ENCODE measurements around the gene SYNPO2.

DNA sequence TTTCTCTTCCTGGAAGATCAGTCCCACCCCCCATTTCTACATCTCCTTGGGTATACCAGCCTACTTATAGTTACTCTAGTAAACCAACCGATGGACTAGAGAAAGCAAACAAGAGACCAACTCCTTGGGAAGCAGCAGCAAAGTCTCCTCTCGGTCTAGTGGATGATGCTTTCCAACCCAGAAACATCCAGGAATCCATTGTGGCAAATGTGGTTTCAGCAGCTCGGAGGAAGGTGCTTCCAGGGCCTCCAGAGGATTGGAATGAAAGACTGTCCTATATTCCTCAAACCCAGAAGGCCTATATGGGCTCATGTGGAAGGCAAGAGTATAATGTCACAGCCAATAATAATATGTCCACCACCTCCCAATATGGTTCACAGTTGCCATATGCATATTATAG is 168.8 kb downstream of the SYNPO2 start:
- TF ChIP-seq EZH2 (IDR thresholded peaks at IDR 0.05; ENCODE audit: low read length, missing control alignments): no peak
- TF ChIP-seq, protein P1, sequence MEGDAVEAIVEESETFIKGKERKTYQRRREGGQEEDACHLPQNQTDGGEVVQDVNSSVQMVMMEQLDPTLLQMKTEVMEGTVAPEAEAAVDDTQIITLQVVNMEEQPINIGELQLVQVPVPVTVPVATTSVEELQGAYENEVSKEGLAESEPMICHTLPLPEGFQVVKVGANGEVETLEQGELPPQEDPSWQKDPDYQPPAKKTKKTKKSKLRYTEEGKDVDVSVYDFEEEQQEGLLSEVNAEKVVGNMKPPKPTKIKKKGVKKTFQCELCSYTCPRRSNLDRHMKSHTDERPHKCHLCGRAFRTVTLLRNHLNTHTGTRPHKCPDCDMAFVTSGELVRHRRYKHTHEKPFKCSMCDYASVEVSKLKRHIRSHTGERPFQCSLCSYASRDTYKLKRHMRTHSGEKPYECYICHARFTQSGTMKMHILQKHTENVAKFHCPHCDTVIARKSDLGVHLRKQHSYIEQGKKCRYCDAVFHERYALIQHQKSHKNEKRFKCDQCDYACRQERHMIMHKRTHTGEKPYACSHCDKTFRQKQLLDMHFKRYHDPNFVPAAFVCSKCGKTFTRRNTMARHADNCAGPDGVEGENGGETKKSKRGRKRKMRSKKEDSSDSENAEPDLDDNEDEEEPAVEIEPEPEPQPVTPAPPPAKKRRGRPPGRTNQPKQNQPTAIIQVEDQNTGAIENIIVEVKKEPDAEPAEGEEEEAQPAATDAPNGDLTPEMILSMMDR (conservative IDR thresholded peaks at IDR 0.05 in 1 of 2, IDR thresholded peaks at IDR 0.05 in 1 of 2; ENCODE audit: low read depth in 1 of 2, low read length in 2 of 2): no peak

Measured in fibroblast of lung (primary cell).